ENCODE data around the gene KIF26B.

KIF26B gene

GRCh38 chr1:245242989-245243388 lies 88.2 kb downstream of the KIF26B start:
- H4K20me1 ChIP-seq (ENCODE audit: insufficient read depth, low read length) = no peaks in the 10 kb centered on the region
- no peaks in the 10 kb centered on the region for H3K79me2 ChIP-seq (ENCODE audit: insufficient read depth, low read length)
- no peaks in the 10 kb centered on the region for H3K27me3 ChIP-seq (ENCODE audit: insufficient read depth, low read length, poor library complexity)
- no peaks in the 10 kb centered on the region for H3K4me1 ChIP-seq (ENCODE audit: insufficient read depth, low read length)
- H3K4me2 ChIP-seq (ENCODE audit: insufficient read depth, low read length) = no peak overlapping the region
- H3K9ac ChIP-seq (ENCODE audit: low read depth, low read length) = no peak overlapping the region
- H3K4me3 ChIP-seq (ENCODE audit: low read depth in 1 of 2, low read length in 2 of 2) = no peak overlapping the region
- no peak overlapping the region for H2AFZ ChIP-seq (ENCODE audit: low read depth, low read length)
- DNase-seq = no peak
- H3K27ac ChIP-seq (ENCODE audit: low read length) = no peak overlapping the region
- H3K36me3 ChIP-seq (ENCODE audit: insufficient read depth, low read length) = no peaks in the 10 kb centered on the region
- TF ChIP-seq, protein P1, sequence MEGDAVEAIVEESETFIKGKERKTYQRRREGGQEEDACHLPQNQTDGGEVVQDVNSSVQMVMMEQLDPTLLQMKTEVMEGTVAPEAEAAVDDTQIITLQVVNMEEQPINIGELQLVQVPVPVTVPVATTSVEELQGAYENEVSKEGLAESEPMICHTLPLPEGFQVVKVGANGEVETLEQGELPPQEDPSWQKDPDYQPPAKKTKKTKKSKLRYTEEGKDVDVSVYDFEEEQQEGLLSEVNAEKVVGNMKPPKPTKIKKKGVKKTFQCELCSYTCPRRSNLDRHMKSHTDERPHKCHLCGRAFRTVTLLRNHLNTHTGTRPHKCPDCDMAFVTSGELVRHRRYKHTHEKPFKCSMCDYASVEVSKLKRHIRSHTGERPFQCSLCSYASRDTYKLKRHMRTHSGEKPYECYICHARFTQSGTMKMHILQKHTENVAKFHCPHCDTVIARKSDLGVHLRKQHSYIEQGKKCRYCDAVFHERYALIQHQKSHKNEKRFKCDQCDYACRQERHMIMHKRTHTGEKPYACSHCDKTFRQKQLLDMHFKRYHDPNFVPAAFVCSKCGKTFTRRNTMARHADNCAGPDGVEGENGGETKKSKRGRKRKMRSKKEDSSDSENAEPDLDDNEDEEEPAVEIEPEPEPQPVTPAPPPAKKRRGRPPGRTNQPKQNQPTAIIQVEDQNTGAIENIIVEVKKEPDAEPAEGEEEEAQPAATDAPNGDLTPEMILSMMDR (IDR thresholded peaks at IDR 0.05; ENCODE audit: borderline replicate concordance, extremely low read depth, low read length, poor library complexity, severe bottlenecking) = no peak
- no peak for TF ChIP-seq EZH2 (IDR thresholded peaks at IDR 0.05; ENCODE audit: borderline replicate concordance, low read depth, low read length, severe bottlenecking)
- no peaks in the 10 kb centered on the region for H3K9me3 ChIP-seq (ENCODE audit: insufficient read depth, low read length, severe bottlenecking)
- no peak for ATAC-seq (ENCODE audit: insufficient read depth, low read depth)

GRCh38 chr1:245245021-245245667 lies 90.4 kb downstream of the KIF26B start:
- TF ChIP-seq, protein P1 (IDR thresholded peaks at IDR 0.05; ENCODE audit: borderline replicate concordance, extremely low read depth, low read length, poor library complexity, severe bottlenecking) = no peak
- no peak for ATAC-seq (ENCODE audit: insufficient read depth, low read depth)

GRCh38 chr1:245246433-245246832 lies 91.6 kb downstream of the KIF26B start:
- H3K36me3 ChIP-seq (ENCODE audit: insufficient read depth, low read length) = no peaks in the 10 kb centered on the region
- H3K79me2 ChIP-seq (ENCODE audit: insufficient read depth, low read length) = no peaks in the 10 kb centered on the region
- H3K4me3 ChIP-seq (ENCODE audit: low read depth in 1 of 2, low read length in 2 of 2) = no peak overlapping the region
- no peaks in the 10 kb centered on the region for H4K20me1 ChIP-seq (ENCODE audit: insufficient read depth, low read length)
- no peak overlapping the region for H2AFZ ChIP-seq (ENCODE audit: low read depth, low read length)
- H3K9ac ChIP-seq (ENCODE audit: low read depth, low read length) = no peak overlapping the region
- no peak for TF ChIP-seq EZH2 (IDR thresholded peaks at IDR 0.05; ENCODE audit: borderline replicate concordance, low read depth, low read length, severe bottlenecking)
- TF ChIP-seq, protein P1 (IDR thresholded peaks at IDR 0.05; ENCODE audit: borderline replicate concordance, extremely low read depth, low read length, poor library complexity, severe bottlenecking) = no peak
- H3K27me3 ChIP-seq (ENCODE audit: insufficient read depth, low read length, poor library complexity) = no peaks in the 10 kb centered on the region
- no peaks in the 10 kb centered on the region for H3K4me1 ChIP-seq (ENCODE audit: insufficient read depth, low read length)
- no peak overlapping the region for H3K4me2 ChIP-seq (ENCODE audit: insufficient read depth, low read length)
- ATAC-seq (ENCODE audit: insufficient read depth, low read depth) (no peak), DNase-seq (no peak)
- H3K27ac ChIP-seq (ENCODE audit: low read length) = no peak overlapping the region
- no peaks in the 10 kb centered on the region for H3K9me3 ChIP-seq (ENCODE audit: insufficient read depth, low read length, severe bottlenecking)

More at GRCh38 chr1:245245021-245245667, 90.4 kb downstream of the KIF26B start:
- Histone ChIP-seq H3K27ac (ENCODE audit: low read length) (no peak overlapping the region), H3K4me2 (ENCODE audit: insufficient read depth, low read length) (no peak overlapping the region), H3K9me3 (ENCODE audit: insufficient read depth, low read length, severe bottlenecking) (no peaks in the 10 kb centered on the region), H4K20me1 (ENCODE audit: insufficient read depth, low read length) (no peaks in the 10 kb centered on the region), H3K27me3 (ENCODE audit: insufficient read depth, low read length, poor library complexity) (no peaks in the 10 kb centered on the region), H3K4me1 (ENCODE audit: insufficient read depth, low read length) (no peaks in the 10 kb centered on the region), H3K79me2 (ENCODE audit: insufficient read depth, low read length) (no peaks in the 10 kb centered on the region), H3K9ac (ENCODE audit: low read depth, low read length) (no peak overlapping the region), H3K36me3 (ENCODE audit: insufficient read depth, low read length) (no peaks in the 10 kb centered on the region), H3K4me3 (ENCODE audit: low read depth in 1 of 2, low read length in 2 of 2) (no peak overlapping the region), H2AFZ (ENCODE audit: low read depth, low read length) (no peak overlapping the region)
- DNase-seq = no peak

Data from DND-41 (cell line).